HL-60 (cell line): ENCODE data around the gene RNF103.

ENCODE experiments used
- DNase-seq, 2 experiments: peaks; one replicate each; pipeline ENCODE4 v3.0.0-alpha.2; 2010 to 2020; ENCODE audit warnings: low read depth in 1 of 2, low spot score in 1 of 2
- H3K27ac ChIP-seq: fragments of 250-450 bp; sonication (Bioruptor Pico); replicated peaks from 2 replicates; pipeline ENCODE4 v1.5.1; 2020; ENCODE audit warnings: mild to moderate bottlenecking, moderate library complexity
- H3K27me3 ChIP-seq: fragments of 250-450 bp; sonication (Bioruptor Pico); 2 replicates; pipeline ENCODE4 v1.5.1; 2021; ENCODE audit warnings: mild to moderate bottlenecking, moderate library complexity; ENCODE audit not compliant: insufficient read depth, poor library complexity, severe bottlenecking
- H3K4me3 ChIP-seq: replicated peaks from 2 replicates; pipeline ENCODE4 v1.5.1; 2011; ENCODE audit warnings: mild to moderate bottlenecking, control low read depth, low read length; ENCODE audit not compliant: insufficient read depth
- CTCF ChIP-seq: IDR thresholded peaks from one replicate; pipeline ENCODE4 v1.5.1; 2011; ENCODE audit warnings: low read length, control low read depth, inconsistent platforms; ENCODE audit not compliant: insufficient read depth
- GABPA ChIP-seq: IDR thresholded peaks from 2 replicates; pipeline ENCODE4 v1.6.1; 2012; ENCODE audit warnings: low read depth
- POLR2AphosphoS5 ChIP-seq: IDR thresholded peaks from 2 replicates; pipeline ENCODE4 v1.6.1; 2012; ENCODE audit warnings: low read depth
- REST ChIP-seq: IDR thresholded peaks from 2 replicates; pipeline ENCODE4 v1.6.1; 2012; ENCODE audit warnings: low read depth; ENCODE audit not compliant: insufficient replicate concordance
- SPI1 ChIP-seq: IDR thresholded peaks from 2 replicates; pipeline ENCODE4 v1.6.1; 2012; ENCODE audit warnings: low read depth, mild to moderate bottlenecking, borderline replicate concordance

Gene RNF103

DNA sequence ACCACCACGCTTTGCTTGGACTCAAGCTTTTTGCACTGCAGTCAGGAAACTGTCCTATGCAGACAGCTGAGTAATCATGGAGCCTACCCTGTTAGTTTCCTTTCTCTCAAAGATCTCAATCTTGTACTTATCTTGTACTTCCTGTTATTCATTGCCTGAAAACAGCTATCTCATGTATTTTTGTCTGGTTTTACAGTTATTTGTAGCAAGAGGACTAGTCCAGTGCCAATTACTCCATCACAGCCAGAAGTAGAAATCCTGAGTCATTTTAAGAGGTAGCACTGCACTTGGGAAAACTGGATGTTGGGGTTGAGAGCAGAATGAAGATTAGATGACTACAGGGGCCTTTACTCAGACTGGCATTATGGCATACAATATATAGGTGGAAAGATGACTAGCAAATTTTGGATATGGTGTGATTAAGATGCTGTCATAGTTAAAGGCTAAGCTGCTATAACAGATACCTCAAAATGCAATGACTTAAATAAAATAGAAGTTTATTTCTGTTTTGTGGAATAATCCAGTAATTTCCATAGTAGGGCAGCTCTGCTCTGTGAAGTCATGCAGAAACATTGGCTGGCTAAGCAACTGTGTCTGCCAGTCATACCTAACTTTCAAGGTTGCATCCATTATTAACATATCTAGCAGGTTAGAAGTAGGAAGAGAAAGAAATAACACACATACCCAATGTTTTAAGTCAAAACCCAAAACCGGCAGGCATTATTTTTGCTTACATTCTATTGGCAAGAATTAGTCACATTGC is 39.3 kb downstream of the RNF103 start:
- Histone ChIP-seq H3K4me3 (no peak overlapping the region), H3K27me3 (no peaks in the 10 kb centered on the region), H3K27ac (peak overlapping the region; percentile 35)
- DNase-seq = peak in 1 of 2 experiments; percentile 22
- TF ChIP-seq POLR2AphosphoS5 (no peak), SPI1 (no peak), REST (no peak), GABPA (no peak), CTCF (no peak)

DNA sequence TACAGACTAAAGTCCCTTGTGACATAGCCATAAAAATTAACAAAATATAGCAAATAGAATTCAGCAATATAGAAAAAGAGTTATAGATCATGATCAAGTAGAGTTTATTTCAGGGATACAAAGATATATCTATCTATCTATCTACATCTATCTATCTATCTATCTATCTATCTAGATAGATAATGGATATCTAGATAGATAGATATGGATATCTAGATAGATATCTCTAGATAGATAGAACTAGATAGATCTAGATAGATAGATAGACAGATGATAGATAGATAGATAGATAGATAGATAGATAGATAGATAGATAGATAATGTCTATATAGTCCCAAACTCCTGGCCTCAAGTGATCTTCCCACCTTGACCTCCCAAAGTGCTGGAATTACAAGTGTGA is 43.1 kb downstream of the RNF103 start:
- DNase-seq = no peak
- TF ChIP-seq GABPA (no peak), CTCF (no peak), SPI1 (no peak), REST (no peak), POLR2AphosphoS5 (no peak)
- Histone ChIP-seq H3K4me3 (no peak overlapping the region), H3K27ac (no peak overlapping the region), H3K27me3 (no peaks in the 10 kb centered on the region)

GRCh38 chr2:86577817-86578456 is 45.7 kb downstream of the RNF103 start:
- H3K27ac ChIP-seq = no peak overlapping the region
- no peak overlapping the region for H3K4me3 ChIP-seq
- DNase-seq = peak in 1 of 2 experiments; percentile 51
- no peaks in the 10 kb centered on the region for H3K27me3 ChIP-seq
- TF ChIP-seq SPI1 (peak; percentile 88), POLR2AphosphoS5 (no peak), CTCF (no peak)
